Measurements from ENCODE around the gene POU6F2. TPM values are rescaled to one million over a fixed set of nuclear protein-coding genes. Genes with fewer than 3 reads are reported as not detected.

Gene POU6F2
- total RNA-seq (0.05 TPM), polyA plus RNA-seq (0.07 TPM)
- long read RNA-seq, donor 1 = 0 reads
- long read RNA-seq, donor 2 = 0 reads
- long read RNA-seq, donor 3 = 0 reads
- long read RNA-seq, donor 4 = 0 reads
- long read RNA-seq, donor 5 = 0 reads
- long read RNA-seq, donor 6 = 0 reads
- long read RNA-seq, donor 7 = 0 reads
- long read RNA-seq, donor 8 = 0 reads
- long read RNA-seq, donor 9 = 0 reads
- long read RNA-seq, donor 10 = 0 reads

GRCh38 chr7:38977685-38978084 lies at the start of gene POU6F2:
TSS of gene POU6F2 (plus strand) at chr7:38977909. CDS start at chr7:38977954, 45 bp downstream.
- no peak within 1 kb of the TSS for H3K4me3 ChIP-seq (ENCODE audit: low read length in 2 of 2)
- H3K27ac ChIP-seq (ENCODE audit: low read depth in 1 of 2, low read length in 1 of 2) = no peak within 1 kb of the TSS
- H3K36me3 ChIP-seq (ENCODE audit: control insufficient read depth in 2 of 2, insufficient read depth in 2 of 2, low read length in 1 of 2) = no peaks in the 10 kb centered on the region
- no peaks in the 10 kb centered on the region for H3K9me3 ChIP-seq (ENCODE audit: control insufficient read depth in 2 of 2, insufficient read depth in 1 of 2, low read length in 1 of 2)
- WGBS = 95% methylated on average over 7 of the region's 7 CpGs
- H3K4me1 ChIP-seq (ENCODE audit: control insufficient read depth in 2 of 2, insufficient read depth in 2 of 2, low read length in 2 of 2) = no peaks in the 10 kb centered on the region
- no peak for DNase-seq (ENCODE audit: low read depth in 6 of 9, low spot score in 9 of 9)
- peaks cover 13 to 46% of the 10 kb centered on the region in 2 donors for H3K27me3 ChIP-seq (ENCODE audit: control insufficient read depth in 2 of 2, insufficient read depth in 1 of 2, low read length in 1 of 2)

- H3K27ac ChIP-seq (ENCODE audit: low read depth in 1 of 2, low read length in 1 of 2) = no peak overlapping the region
- no peak for DNase-seq (ENCODE audit: low read depth in 6 of 9, low spot score in 9 of 9)
- WGBS = 97% methylated on average over 3 of the region's 3 CpGs
These were observed 49.2 kb upstream of the POU6F2 start for GRCh38 chr7:38928506-38928905.

DNA sequence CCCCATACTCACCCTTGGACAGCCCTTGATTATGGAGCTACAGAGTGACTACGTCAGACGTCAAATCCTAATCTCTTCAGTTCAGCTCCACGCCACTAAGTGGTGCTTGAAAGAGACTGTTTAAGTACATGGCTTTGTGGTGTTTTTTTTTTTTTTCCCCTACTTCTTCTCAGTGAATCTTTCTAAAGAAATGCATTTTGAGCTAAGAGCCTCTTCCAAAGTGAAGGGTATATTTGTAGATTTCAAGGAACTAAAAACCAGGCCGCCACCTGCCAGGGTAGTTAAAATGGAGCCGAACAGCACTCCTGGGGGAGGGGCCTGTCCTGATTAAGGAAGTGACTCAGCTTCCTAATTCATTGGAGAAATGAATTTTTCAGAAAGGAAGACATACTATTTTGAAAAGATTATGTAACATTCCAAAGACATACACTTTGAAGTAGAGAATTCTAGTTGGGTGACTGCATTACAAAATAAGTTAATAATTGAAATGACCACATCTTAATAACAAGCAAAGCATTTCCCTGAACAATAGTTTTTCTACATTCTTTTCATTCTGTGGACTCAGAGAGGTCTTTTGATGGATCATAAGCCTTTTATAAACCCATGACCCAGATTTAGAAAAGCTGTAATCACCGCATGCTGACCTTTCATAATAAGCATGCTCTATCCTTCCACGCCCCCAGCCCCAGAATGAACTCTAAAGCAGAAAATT lies 48.1 kb upstream of the POU6F2 start:
- Histone ChIP-seq H3K4me1 (ENCODE audit: control insufficient read depth in 2 of 2, insufficient read depth in 2 of 2, low read length in 2 of 2) (no peaks in the 10 kb centered on the region), H3K27me3 (ENCODE audit: control insufficient read depth in 2 of 2, insufficient read depth in 1 of 2, low read length in 1 of 2) (no peaks in the 10 kb centered on the region), H3K9me3 (ENCODE audit: control insufficient read depth in 2 of 2, insufficient read depth in 1 of 2, low read length in 1 of 2) (no peaks in the 10 kb centered on the region), H3K4me3 (ENCODE audit: low read length in 2 of 2) (no peak overlapping the region), H3K27ac (ENCODE audit: low read depth in 1 of 2, low read length in 1 of 2) (no peak overlapping the region), H3K36me3 (ENCODE audit: control insufficient read depth in 2 of 2, insufficient read depth in 2 of 2, low read length in 1 of 2) (no peaks in the 10 kb centered on the region)
- WGBS = 89% methylated on average over 7 of the region's 7 CpGs
- DNase-seq (ENCODE audit: low read depth in 6 of 9, low spot score in 9 of 9) = no peak

More at GRCh38 chr7:38928506-38928905, 49.2 kb upstream of the POU6F2 start:
- Histone ChIP-seq H3K9me3 (ENCODE audit: control insufficient read depth in 2 of 2, insufficient read depth in 1 of 2, low read length in 1 of 2) (no peaks in the 10 kb centered on the region), H3K27me3 (ENCODE audit: control insufficient read depth in 2 of 2, insufficient read depth in 1 of 2, low read length in 1 of 2) (no peaks in the 10 kb centered on the region), H3K4me1 (ENCODE audit: control insufficient read depth in 2 of 2, insufficient read depth in 2 of 2, low read length in 2 of 2) (no peaks in the 10 kb centered on the region), H3K4me3 (ENCODE audit: low read length in 2 of 2) (no peak overlapping the region), H3K36me3 (ENCODE audit: control insufficient read depth in 2 of 2, insufficient read depth in 2 of 2, low read length in 1 of 2) (no peaks in the 10 kb centered on the region)

DNA sequence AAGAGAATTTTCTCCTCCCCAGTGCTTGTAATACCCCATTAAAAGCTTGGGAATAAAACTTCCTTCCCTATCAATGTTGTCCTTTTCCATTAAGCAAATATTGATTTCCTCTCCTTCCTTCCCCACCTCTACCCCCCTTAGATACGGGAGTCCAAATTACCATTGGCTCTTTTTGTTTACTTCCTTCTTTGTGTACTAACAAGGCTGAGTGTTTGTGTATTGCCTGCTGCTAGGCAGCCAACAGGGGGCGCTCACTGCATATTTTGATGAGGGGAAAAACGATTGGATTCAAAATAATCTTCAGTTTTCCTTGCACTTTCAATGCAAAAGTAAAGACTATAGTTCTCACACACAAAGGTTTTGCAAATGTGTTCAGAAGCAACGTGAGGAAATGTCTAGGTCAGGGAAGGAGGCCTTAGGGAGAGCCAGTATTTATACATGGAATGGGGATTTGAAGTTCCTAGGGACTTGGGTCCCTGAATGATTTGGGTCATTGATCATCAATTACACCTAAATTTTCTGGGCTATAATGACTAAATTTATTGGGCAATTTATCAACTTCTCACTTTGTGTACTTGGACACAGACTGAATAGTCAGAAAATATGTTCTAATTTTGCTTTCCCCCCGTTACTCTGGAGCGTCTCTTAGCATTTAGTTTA lies 45.1 kb upstream of the POU6F2 start:
- Histone ChIP-seq H3K36me3 (ENCODE audit: control insufficient read depth in 2 of 2, insufficient read depth in 2 of 2, low read length in 1 of 2) (no peaks in the 10 kb centered on the region), H3K4me1 (ENCODE audit: control insufficient read depth in 2 of 2, insufficient read depth in 2 of 2, low read length in 2 of 2) (no peaks in the 10 kb centered on the region), H3K27me3 (ENCODE audit: control insufficient read depth in 2 of 2, insufficient read depth in 1 of 2, low read length in 1 of 2) (no peaks in the 10 kb centered on the region), H3K27ac (ENCODE audit: low read depth in 1 of 2, low read length in 1 of 2) (no peak overlapping the region), H3K4me3 (ENCODE audit: low read length in 2 of 2) (no peak overlapping the region), H3K9me3 (ENCODE audit: control insufficient read depth in 2 of 2, insufficient read depth in 1 of 2, low read length in 1 of 2) (no peaks in the 10 kb centered on the region)
- 42% methylated on average over 6 of the region's 6 CpGs for WGBS
- peak in 8 of 9 donors; percentile 9 to 53 (median 28) for DNase-seq (ENCODE audit: low read depth in 6 of 9, low spot score in 9 of 9)

DNA sequence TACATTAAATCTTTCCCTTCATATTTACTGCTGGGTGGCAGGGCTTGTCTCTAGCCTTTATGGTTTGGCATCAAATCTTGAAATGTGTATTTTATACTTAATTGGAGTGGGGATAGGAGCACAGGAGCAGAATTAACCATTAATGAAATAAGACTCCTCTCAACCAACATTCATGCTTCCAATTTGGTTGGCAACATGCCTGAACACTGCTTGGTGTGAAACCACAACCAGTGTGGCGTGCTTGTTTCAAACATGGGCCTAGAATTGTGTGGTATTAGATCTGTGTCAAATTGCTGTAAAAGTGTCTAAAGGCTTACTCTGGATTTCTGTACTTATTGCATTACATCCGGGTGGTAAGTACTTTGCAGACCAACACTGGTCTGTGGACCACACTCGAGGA lies 43.7 kb upstream of the POU6F2 start:
- H3K9me3 ChIP-seq (ENCODE audit: control insufficient read depth in 2 of 2, insufficient read depth in 1 of 2, low read length in 1 of 2) = no peaks in the 10 kb centered on the region
- no peaks in the 10 kb centered on the region for H3K4me1 ChIP-seq (ENCODE audit: control insufficient read depth in 2 of 2, insufficient read depth in 2 of 2, low read length in 2 of 2)
- H3K4me3 ChIP-seq (ENCODE audit: low read length in 2 of 2) = no peak overlapping the region
- no peaks in the 10 kb centered on the region for H3K27me3 ChIP-seq (ENCODE audit: control insufficient read depth in 2 of 2, insufficient read depth in 1 of 2, low read length in 1 of 2)
- H3K27ac ChIP-seq (ENCODE audit: low read depth in 1 of 2, low read length in 1 of 2) = no peak overlapping the region
- DNase-seq (ENCODE audit: low read depth in 6 of 9, low spot score in 9 of 9) = no peak
- no peaks in the 10 kb centered on the region for H3K36me3 ChIP-seq (ENCODE audit: control insufficient read depth in 2 of 2, insufficient read depth in 2 of 2, low read length in 1 of 2)
- WGBS = 92% methylated on average over 3 of the region's 3 CpGs

DNA sequence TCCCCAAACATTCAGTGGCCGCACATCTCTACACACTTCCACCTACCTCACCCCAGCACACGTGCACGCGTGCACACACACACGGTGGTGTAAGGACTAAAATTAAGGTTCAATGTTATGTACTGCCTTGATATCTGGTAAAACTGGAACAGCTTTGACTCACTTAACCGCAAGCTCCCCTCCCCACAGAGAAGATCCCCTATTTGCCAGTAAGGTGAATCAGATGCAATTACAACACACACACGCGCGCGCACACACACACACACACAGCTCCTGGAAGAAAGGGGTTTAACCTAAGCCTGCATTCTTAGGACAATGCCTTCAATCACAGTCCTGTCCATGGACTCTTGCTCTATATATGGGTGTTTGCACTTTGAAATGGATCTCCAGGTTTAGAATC lies 43.2 kb upstream of the POU6F2 start:
- no peak overlapping the region for H3K27ac ChIP-seq (ENCODE audit: low read depth in 1 of 2, low read length in 1 of 2)
- H3K27me3 ChIP-seq (ENCODE audit: control insufficient read depth in 2 of 2, insufficient read depth in 1 of 2, low read length in 1 of 2) = no peaks in the 10 kb centered on the region
- DNase-seq (ENCODE audit: low read depth in 6 of 9, low spot score in 9 of 9) = no peak
- no peak overlapping the region for H3K4me3 ChIP-seq (ENCODE audit: low read length in 2 of 2)
- H3K9me3 ChIP-seq (ENCODE audit: control insufficient read depth in 2 of 2, insufficient read depth in 1 of 2, low read length in 1 of 2) = no peaks in the 10 kb centered on the region
- no peaks in the 10 kb centered on the region for H3K4me1 ChIP-seq (ENCODE audit: control insufficient read depth in 2 of 2, insufficient read depth in 2 of 2, low read length in 2 of 2)
- H3K36me3 ChIP-seq (ENCODE audit: control insufficient read depth in 2 of 2, insufficient read depth in 2 of 2, low read length in 1 of 2) = no peaks in the 10 kb centered on the region
- WGBS = 97% methylated on average over 10 of the region's 10 CpGs

DNA sequence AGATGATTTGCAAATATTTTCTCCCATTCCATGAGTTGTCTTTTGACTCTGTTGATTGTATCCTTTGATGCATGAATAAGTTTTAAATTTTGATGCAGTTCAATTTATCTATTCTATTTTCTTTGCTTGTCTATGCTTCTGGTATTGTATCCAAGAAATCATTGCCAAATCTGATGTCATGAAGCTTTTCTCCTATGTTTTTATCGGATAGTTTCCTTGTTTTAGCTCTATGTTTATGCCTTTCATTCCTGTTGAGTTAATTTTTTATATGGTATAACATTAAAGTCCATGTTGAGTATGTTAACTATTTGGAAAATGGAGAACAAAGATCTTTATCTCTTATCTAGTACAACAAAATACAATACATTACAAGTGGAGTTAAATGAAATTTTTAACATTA lies 41.1 kb upstream of the POU6F2 start:
- Histone ChIP-seq H3K27ac (ENCODE audit: low read depth in 1 of 2, low read length in 1 of 2) (no peak overlapping the region), H3K9me3 (ENCODE audit: control insufficient read depth in 2 of 2, insufficient read depth in 1 of 2, low read length in 1 of 2) (no peaks in the 10 kb centered on the region), H3K4me1 (ENCODE audit: control insufficient read depth in 2 of 2, insufficient read depth in 2 of 2, low read length in 2 of 2) (no peaks in the 10 kb centered on the region), H3K27me3 (ENCODE audit: control insufficient read depth in 2 of 2, insufficient read depth in 1 of 2, low read length in 1 of 2) (no peaks in the 10 kb centered on the region), H3K36me3 (ENCODE audit: control insufficient read depth in 2 of 2, insufficient read depth in 2 of 2, low read length in 1 of 2) (no peaks in the 10 kb centered on the region), H3K4me3 (ENCODE audit: low read length in 2 of 2) (no peak overlapping the region)
- WGBS = 94% methylated on average over 1 of the region's 1 CpG
- no peak for DNase-seq (ENCODE audit: low read depth in 6 of 9, low spot score in 9 of 9)

DNA sequence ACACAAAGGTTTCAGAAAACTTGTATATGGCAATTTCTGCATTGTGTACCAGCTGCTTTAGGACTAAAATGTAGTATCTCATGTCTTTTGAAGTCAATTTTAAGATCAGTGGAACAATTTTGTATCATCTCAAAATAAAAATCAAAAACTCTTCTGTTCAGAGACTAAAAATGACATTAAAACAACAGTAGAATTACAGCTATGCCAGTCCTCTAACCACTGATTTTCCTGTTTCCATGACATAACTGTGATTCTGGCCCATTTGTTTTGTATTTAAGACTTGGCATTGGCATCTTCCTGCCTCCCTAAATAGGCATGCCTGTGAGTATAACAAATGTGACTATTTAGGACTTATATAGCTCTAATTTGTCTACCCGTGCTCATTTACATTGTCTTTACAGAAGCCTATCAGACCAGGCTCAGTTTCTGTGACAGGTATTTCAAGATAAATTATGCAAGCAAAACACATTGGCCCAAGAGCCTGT lies 39.7 kb upstream of the POU6F2 start:
- Histone ChIP-seq H3K27ac (ENCODE audit: low read depth in 1 of 2, low read length in 1 of 2) (no peak overlapping the region), H3K27me3 (ENCODE audit: control insufficient read depth in 2 of 2, insufficient read depth in 1 of 2, low read length in 1 of 2) (no peaks in the 10 kb centered on the region), H3K36me3 (ENCODE audit: control insufficient read depth in 2 of 2, insufficient read depth in 2 of 2, low read length in 1 of 2) (no peaks in the 10 kb centered on the region), H3K9me3 (ENCODE audit: control insufficient read depth in 2 of 2, insufficient read depth in 1 of 2, low read length in 1 of 2) (no peaks in the 10 kb centered on the region), H3K4me3 (ENCODE audit: low read length in 2 of 2) (no peak overlapping the region), H3K4me1 (ENCODE audit: control insufficient read depth in 2 of 2, insufficient read depth in 2 of 2, low read length in 2 of 2) (no peaks in the 10 kb centered on the region)
- 84% methylated on average over 1 of the region's 1 CpG for WGBS
- DNase-seq (ENCODE audit: low read depth in 6 of 9, low spot score in 9 of 9) = no peak

DNA sequence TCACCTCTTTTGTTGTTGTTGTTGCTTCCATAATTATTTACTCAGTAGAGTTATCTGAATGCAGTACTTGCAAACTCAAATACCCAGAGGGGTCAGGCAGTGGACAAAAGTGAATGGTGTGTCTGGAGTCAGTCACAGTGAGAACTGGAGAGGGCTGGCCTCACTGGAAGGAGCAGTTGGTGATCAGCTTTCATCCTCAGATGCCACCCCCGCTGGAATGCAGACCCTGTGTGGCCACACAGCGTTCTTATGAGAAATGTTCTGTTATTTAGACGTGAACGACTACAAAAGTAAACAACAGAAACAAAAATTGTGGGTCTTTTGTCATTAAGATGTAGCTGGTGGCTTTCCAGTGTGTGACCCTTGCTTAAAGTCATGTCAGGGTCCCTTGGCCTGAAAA lies 39.1 kb upstream of the POU6F2 start:
- 97% methylated on average over 4 of the region's 4 CpGs for WGBS
- H3K27ac ChIP-seq (ENCODE audit: low read depth in 1 of 2, low read length in 1 of 2) = no peak overlapping the region
- DNase-seq (ENCODE audit: low read depth in 6 of 9, low spot score in 9 of 9) = no peak
- H3K4me3 ChIP-seq (ENCODE audit: low read length in 2 of 2) = no peak overlapping the region
- no peaks in the 10 kb centered on the region for H3K4me1 ChIP-seq (ENCODE audit: control insufficient read depth in 2 of 2, insufficient read depth in 2 of 2, low read length in 2 of 2)
- no peaks in the 10 kb centered on the region for H3K27me3 ChIP-seq (ENCODE audit: control insufficient read depth in 2 of 2, insufficient read depth in 1 of 2, low read length in 1 of 2)
- H3K36me3 ChIP-seq (ENCODE audit: control insufficient read depth in 2 of 2, insufficient read depth in 2 of 2, low read length in 1 of 2) = no peaks in the 10 kb centered on the region
- H3K9me3 ChIP-seq (ENCODE audit: control insufficient read depth in 2 of 2, insufficient read depth in 1 of 2, low read length in 1 of 2) = no peaks in the 10 kb centered on the region
